OCI-LY7 (cell line): ENCODE results near the gene PRKCA.

Source experiments
- EZH2phosphoT487 ChIP-seq: fragments of 200-600 bp; sonication (generic); IDR thresholded peaks from 2 replicates; pipeline ENCODE4 v1.6.1; 2018; ENCODE audit warnings: low read depth, borderline replicate concordance, mild to moderate bottlenecking, mixed run types, antibody characterized with exemption, low read length, moderate library complexity, mixed read lengths
- TF ChIP-seq, protein P1 (sequence below): fragments of 200-600 bp; sonication (generic); conservative IDR thresholded peaks from 2 replicates; pipeline ENCODE4 v1.5.1; 2014; ENCODE audit warnings: mild to moderate bottlenecking, antibody characterized with exemption, low read length, moderate library complexity, mixed read lengths

DNA sequence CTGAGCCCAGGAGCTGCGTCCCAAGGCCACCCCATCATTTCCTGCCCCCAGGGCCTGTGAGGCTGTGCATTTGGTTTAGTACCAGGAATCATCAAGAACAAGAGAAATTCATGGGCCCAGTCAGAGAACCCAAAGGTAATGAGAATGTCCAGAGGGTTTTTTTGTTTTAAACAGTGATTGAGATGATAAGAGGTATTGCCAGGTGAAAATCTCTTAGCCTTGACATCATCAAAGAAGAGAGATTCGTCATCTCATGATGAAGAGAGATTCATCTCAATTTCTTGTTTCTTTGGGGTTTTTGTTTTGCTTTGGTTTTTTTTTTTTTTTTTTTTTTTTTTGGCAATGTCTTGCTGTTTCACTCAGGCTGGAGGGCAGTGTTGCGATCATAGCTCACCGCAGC is 361.9 kb downstream of the PRKCA start:
- TF ChIP-seq, protein P1, sequence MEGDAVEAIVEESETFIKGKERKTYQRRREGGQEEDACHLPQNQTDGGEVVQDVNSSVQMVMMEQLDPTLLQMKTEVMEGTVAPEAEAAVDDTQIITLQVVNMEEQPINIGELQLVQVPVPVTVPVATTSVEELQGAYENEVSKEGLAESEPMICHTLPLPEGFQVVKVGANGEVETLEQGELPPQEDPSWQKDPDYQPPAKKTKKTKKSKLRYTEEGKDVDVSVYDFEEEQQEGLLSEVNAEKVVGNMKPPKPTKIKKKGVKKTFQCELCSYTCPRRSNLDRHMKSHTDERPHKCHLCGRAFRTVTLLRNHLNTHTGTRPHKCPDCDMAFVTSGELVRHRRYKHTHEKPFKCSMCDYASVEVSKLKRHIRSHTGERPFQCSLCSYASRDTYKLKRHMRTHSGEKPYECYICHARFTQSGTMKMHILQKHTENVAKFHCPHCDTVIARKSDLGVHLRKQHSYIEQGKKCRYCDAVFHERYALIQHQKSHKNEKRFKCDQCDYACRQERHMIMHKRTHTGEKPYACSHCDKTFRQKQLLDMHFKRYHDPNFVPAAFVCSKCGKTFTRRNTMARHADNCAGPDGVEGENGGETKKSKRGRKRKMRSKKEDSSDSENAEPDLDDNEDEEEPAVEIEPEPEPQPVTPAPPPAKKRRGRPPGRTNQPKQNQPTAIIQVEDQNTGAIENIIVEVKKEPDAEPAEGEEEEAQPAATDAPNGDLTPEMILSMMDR: no peak
- TF ChIP-seq EZH2phosphoT487: no peak
